CD4-positive, alpha-beta T cell (primary cell): ENCODE results near the gene FDXR. TPM values are rescaled to one million over a fixed set of nuclear protein-coding genes. Genes with fewer than 3 reads are reported as not detected.

Experiments used
- ATAC-seq: fragments of 200-7000 bp; cut with Tn5 transposase; one replicate; pipeline ENCODE4 v1.10.0; 2022; ENCODE audit warnings: mild to moderate bottlenecking; ENCODE audit not compliant: poor library complexity
- CTCF ChIA-PET: fragments of 350-600 bp; sonication (Branson Sonifier 250); formaldehyde crosslinking; loops from one replicate; lab custom pipeline; 2021; ENCODE audit warnings: antibody characterized with exemption, inconsistent platforms; lab: Charles Lee
- POLR2A ChIA-PET: fragments of 350-600 bp; sonication (Branson Sonifier 250); formaldehyde crosslinking; loops from one replicate; lab custom pipeline; 2021; ENCODE audit warnings: antibody characterized with exemption, inconsistent platforms; lab: Charles Lee
- DNase-seq, 14 experiments: peaks; one replicate each; pipeline ENCODE4 v3.0.0-alpha.2; 2013 to 2020; ENCODE audit warnings: mixed read lengths in 2 of 14
- H3K27ac ChIP-seq, 2 donors: one replicate each; pipeline versions ENCODE4 v1.5.1 to v1.7.0; 2013; ENCODE audit warnings: low read length in 2 of 2, low read depth in 1 of 2, mild to moderate bottlenecking in 1 of 2
- H3K27me3 ChIP-seq, 2 experiments: 1 replicate in 1 of 2; 2 replicates in 1 of 2; pipeline versions ENCODE4 v1.6.1 to v1.7.0; 2013; ENCODE audit warnings: low read length in 2 of 2, control low read depth in 1 of 2, mild to moderate bottlenecking in 1 of 2, moderate library complexity in 1 of 2; ENCODE audit not compliant: insufficient read depth in 2 of 2, control insufficient read depth in 1 of 2
- H3K36me3 ChIP-seq: one replicate; pipeline ENCODE4 v1.6.1; 2013; ENCODE audit warnings: low read length, control low read depth; ENCODE audit not compliant: insufficient read depth
- H3K4me1 ChIP-seq: one replicate; pipeline ENCODE4 v1.6.1; 2013; ENCODE audit warnings: low read length, control low read depth; ENCODE audit not compliant: insufficient read depth
- H3K4me3 ChIP-seq: one replicate; pipeline ENCODE4 v1.5.1; 2013; ENCODE audit warnings: mild to moderate bottlenecking, low read length, moderate library complexity
- H3K9me3 ChIP-seq, 2 experiments: 1 replicate in 1 of 2; 2 replicates in 1 of 2; pipeline versions ENCODE4 v1.6.1 to v1.7.0; 2013; ENCODE audit warnings: low read length in 2 of 2, mild to moderate bottlenecking in 2 of 2, control low read depth in 1 of 2, moderate library complexity in 1 of 2; ENCODE audit not compliant: control insufficient read depth in 1 of 2, insufficient read depth in 1 of 2
- H3K27ac Mint-ChIP-seq: one replicate; pipeline ENCODE4 v1.8.0; 2020; ENCODE audit warnings: mixed read lengths
- H3K27me3 Mint-ChIP-seq: one replicate; pipeline ENCODE4 v1.8.0; 2021; ENCODE audit warnings: mixed read lengths
- H3K36me3 Mint-ChIP-seq: one replicate; pipeline ENCODE4 v1.8.0; 2021; ENCODE audit warnings: low read depth, mixed read lengths
- H3K4me1 Mint-ChIP-seq: one replicate; pipeline ENCODE4 v1.8.0; 2021; ENCODE audit warnings: low read depth, mixed read lengths
- H3K4me3 Mint-ChIP-seq: one replicate; pipeline ENCODE4 v1.8.0; 2020; ENCODE audit warnings: mild to moderate bottlenecking, mixed read lengths
- H3K9me3 Mint-ChIP-seq: one replicate; pipeline ENCODE4 v1.8.0; 2020; ENCODE audit warnings: mixed read lengths
- intact Hi-C, 2 experiments: fragments of 100-400 bp; cut with DNase I in 1 of 2; cut with micrococcal nuclease in 1 of 2; formaldehyde crosslinking; loops; one replicate each; pipeline versions ENCODE4 v1.15.1 to v1.9.0; 2023 to 2025; cut with DNase I, micrococcal nuclease
- total RNA-seq, 174 experiments: library from RNA in 2 of 174; stranded (reverse) in 2 of 174; gene quantifications; one replicate each; pipeline ENCODE4 v1.2.3 and lab custom pipeline; 2021 to 2026
- TF ChIP-seq, protein P1 (sequence below): fragments of 200-600 bp; IDR thresholded peaks from one replicate; pipeline ENCODE4 v1.8.0; 2022; ENCODE audit warnings: antibody characterized with exemption, mild to moderate bottlenecking

The FDXR gene
- total RNA-seq, 2 experiments from 2014 or later = 2.1 to 2.7 TPM

DNA sequence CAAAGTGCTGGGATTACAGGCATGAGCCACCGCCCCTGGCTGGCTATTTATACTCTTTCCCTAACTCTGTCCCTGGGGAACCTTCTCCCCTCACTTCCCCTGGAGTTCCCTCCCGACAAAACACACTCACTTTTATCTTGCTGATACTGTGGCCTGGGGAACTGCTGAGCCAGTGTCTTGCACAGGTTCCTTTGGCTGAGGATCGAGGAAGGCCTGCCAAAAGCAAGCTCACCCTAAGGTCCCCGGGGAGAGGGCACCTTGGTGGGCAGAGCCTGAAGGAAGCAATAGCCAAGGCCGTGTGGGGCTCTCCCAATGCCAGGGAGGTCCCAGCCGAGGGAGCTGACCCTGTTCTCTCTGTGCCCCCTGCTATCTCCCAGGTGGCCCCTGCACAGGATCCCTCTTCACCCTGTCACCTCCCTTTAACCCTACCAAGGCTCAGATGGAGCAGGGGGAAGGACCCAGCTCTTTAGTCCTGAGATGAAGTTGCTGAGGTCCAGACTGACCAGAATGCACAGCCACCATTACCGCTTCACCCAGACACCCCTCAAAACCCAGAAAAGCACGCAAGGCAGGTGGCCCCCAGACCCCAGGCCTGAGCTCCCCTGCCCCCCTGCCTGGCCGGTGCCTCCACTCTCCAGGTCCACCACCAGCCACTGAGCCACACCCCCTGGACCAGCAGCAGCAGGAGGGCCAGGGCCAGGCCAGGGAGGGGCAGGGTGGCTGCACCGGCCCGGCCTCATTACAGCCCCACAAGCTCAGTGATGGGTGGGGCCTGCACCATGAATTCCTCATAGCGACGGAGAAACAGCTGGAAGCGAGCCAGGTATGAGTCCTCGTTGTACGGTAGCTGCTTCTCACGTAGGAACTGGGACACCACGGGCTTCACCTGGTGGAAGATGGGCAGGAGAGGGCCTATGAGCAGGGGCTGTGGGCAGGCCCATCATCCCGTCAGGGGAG, 5.1 kb upstream of the FDXR start:
- H3K4me1 Mint-ChIP-seq = peaks cover 11% of the 10 kb centered on the region
- H3K27me3 ChIP-seq = no peaks in the 10 kb centered on the region
- DNase-seq (peak in 1 of 14 experiments; percentile 21), ATAC-seq (no peak)
- H3K27me3 Mint-ChIP-seq = no peaks in the 10 kb centered on the region
- no peak overlapping the region for H3K27ac Mint-ChIP-seq
- H3K9me3 ChIP-seq = no peaks in the 10 kb centered on the region
- H3K9me3 Mint-ChIP-seq = no peaks in the 10 kb centered on the region
- H3K4me3 ChIP-seq = no peak overlapping the region
- no peak overlapping the region for H3K4me3 Mint-ChIP-seq
- TF ChIP-seq, protein P1, sequence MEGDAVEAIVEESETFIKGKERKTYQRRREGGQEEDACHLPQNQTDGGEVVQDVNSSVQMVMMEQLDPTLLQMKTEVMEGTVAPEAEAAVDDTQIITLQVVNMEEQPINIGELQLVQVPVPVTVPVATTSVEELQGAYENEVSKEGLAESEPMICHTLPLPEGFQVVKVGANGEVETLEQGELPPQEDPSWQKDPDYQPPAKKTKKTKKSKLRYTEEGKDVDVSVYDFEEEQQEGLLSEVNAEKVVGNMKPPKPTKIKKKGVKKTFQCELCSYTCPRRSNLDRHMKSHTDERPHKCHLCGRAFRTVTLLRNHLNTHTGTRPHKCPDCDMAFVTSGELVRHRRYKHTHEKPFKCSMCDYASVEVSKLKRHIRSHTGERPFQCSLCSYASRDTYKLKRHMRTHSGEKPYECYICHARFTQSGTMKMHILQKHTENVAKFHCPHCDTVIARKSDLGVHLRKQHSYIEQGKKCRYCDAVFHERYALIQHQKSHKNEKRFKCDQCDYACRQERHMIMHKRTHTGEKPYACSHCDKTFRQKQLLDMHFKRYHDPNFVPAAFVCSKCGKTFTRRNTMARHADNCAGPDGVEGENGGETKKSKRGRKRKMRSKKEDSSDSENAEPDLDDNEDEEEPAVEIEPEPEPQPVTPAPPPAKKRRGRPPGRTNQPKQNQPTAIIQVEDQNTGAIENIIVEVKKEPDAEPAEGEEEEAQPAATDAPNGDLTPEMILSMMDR = no peak
- H3K36me3 ChIP-seq = no peaks in the 10 kb centered on the region
- peaks cover 5% of the 10 kb centered on the region for H3K36me3 Mint-ChIP-seq
- CTCF ChIA-PET = no interaction called here
- H3K27ac ChIP-seq = no peak overlapping the region
- intact Hi-C loops = loop anchor here in 1 of 2 experiments (5.0 kb wide), 1 partner anchor 789 kb away; the partner anchor contains the start of genes RECQL5 and SAP30BP
- POLR2A ChIA-PET = no interaction called here
- peaks cover 11% of the 10 kb centered on the region for H3K4me1 ChIP-seq

DNA sequence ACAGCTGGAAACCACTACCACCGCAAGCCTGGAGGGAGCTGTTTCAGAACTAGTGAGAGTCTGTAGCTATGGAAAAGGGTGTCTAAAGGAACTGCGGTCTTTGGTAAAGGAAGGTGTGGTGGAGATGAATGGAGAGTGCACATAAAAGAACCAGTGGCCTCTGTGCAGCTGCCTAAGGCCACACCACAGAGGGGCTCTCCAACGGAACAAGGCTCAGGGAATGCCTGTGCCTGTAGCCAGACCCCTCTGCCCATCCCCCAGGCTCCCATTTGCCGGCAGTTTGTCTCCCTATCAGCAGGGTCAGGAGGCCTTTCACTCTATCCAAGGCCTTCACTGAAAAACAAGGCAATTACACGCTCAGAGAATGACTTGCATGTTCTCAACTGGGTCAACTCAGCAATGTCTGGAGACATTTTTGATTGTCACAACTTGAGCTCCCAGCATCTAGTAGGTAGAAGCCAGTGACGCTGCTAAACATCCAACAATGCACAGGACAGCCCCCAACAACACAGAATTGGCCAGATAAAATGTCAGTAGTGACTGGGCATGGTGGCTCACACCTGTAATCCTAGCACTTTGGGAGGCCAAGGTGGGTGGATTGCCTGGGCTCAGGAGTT, 3.3 kb upstream of the FDXR start:
- peaks cover 25% of the 10 kb centered on the region for H3K4me1 ChIP-seq
- intact Hi-C loops = loop anchor here in 1 of 2 experiments (5.0 kb wide), 1 partner anchor 791 kb away; the partner anchor contains the start of genes RECQL5 and SAP30BP
- TF ChIP-seq, protein P1 = no peak
- H3K36me3 ChIP-seq = no peaks in the 10 kb centered on the region
- H3K27ac ChIP-seq = no peak overlapping the region
- peaks cover 23% of the 10 kb centered on the region for H3K4me1 Mint-ChIP-seq
- H3K9me3 ChIP-seq = no peaks in the 10 kb centered on the region
- no peak for ATAC-seq
- H3K27me3 Mint-ChIP-seq = no peaks in the 10 kb centered on the region
- POLR2A ChIA-PET = no interaction called here
- H3K27ac Mint-ChIP-seq = no peak overlapping the region
- no peak overlapping the region for H3K4me3 ChIP-seq
- H3K36me3 Mint-ChIP-seq = peaks cover 5% of the 10 kb centered on the region
- H3K9me3 Mint-ChIP-seq = no peaks in the 10 kb centered on the region
- CTCF ChIA-PET = no interaction called here
- peak overlapping the region; percentile 4 for H3K4me3 Mint-ChIP-seq
- DNase-seq = no peak
- H3K27me3 ChIP-seq = no peaks in the 10 kb centered on the region

DNA sequence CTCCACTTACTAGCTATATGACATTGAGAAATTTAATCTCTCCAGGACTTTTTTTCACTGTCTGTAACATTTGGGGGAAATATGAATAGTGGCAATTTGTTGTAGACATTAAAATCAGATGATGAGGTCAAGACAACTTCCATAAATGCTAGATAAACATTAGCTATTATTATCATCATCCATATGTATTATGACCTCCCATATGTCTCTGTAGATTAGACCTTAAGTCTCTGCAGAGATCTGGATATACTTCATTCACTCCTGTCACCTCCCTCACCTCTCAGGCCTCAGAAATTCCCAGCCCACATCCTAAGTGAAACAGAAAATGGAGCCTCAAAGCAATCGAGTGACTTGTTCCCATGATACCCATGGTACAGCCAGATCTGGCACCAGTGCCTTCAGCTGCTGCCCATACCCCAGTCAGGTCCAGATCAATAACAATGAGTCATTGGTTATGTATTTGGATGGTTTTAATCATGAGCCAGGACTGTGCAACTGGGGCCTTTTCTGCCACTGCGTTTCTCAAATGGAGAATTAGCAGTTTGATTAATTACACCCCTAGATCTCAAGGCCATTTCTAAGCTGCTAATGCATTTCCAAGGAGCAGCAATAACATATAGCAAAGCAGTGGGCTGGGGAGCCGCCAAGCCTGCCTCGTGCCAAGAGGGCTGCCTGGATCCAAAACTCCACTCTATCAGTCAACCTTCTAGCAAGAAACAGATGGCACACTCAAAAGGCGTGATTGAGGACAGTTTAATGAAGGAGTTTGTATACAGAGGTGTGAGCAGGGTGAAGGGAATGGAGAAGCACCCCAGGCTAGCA, 2.6 kb upstream of the FDXR start:
- CTCF ChIA-PET = no interaction called here
- H3K27me3 ChIP-seq = no peaks in the 10 kb centered on the region
- Mint-ChIP-seq H3K9me3 (no peaks in the 10 kb centered on the region), H3K27ac (no peak overlapping the region), H3K27me3 (no peaks in the 10 kb centered on the region), H3K4me1 (peaks cover 24% of the 10 kb centered on the region), H3K36me3 (peaks cover 5% of the 10 kb centered on the region), H3K4me3 (peak overlapping the region; percentile 4)
- H3K9me3 ChIP-seq = no peaks in the 10 kb centered on the region
- no peaks in the 10 kb centered on the region for H3K36me3 ChIP-seq
- TF ChIP-seq, protein P1 = no peak
- H3K27ac ChIP-seq = no peak overlapping the region
- intact Hi-C loops = loop anchor here in 1 of 2 experiments (5.0 kb wide), 1 partner anchor 792 kb away; the partner anchor contains the start of genes RECQL5 and SAP30BP
- POLR2A ChIA-PET = no interaction called here
- ATAC-seq (no peak), DNase-seq (no peak)
- H3K4me3 ChIP-seq = no peak overlapping the region
- peaks cover 25% of the 10 kb centered on the region for H3K4me1 ChIP-seq
